GM18517 (cell line): ENCODE measurements around the gene ZNF268.
"Not testable (repeated sequence)": the region's sequence is repeated elsewhere in the genome, so short reads cannot be mapped to it uniquely, and the experiment has no call there.

ENCODE experiments used
- ATAC-seq: cut with Tn5 transposase; IDR thresholded peaks from one replicate; pipeline ENCODE4 v1.9.1; 2021; ENCODE audit warnings: mild to moderate bottlenecking, moderate library complexity; ENCODE audit not compliant: unreplicated experiment

The ZNF268 gene

DNA sequence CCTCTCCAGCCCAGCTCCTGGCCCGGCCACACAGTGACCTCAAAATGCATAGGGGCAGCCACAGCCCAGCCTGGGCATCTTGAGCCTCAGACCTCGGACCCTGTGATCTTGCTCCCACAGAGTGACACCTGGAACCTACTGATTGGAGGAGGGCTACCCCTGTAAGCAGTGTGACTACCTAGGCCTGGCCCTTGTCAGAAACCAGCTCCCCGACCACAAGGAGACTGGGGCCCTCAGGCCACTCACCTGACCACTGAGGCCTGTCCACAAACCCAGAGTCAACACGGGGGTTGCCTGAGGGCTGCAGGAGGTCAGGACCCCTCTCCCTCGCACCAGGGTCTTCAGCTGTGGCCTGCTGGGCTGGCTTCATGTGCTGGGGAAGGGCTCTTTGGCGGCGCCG lies 45.4 kb downstream of the ZNF268 start:
- no peak for ATAC-seq

DNA sequence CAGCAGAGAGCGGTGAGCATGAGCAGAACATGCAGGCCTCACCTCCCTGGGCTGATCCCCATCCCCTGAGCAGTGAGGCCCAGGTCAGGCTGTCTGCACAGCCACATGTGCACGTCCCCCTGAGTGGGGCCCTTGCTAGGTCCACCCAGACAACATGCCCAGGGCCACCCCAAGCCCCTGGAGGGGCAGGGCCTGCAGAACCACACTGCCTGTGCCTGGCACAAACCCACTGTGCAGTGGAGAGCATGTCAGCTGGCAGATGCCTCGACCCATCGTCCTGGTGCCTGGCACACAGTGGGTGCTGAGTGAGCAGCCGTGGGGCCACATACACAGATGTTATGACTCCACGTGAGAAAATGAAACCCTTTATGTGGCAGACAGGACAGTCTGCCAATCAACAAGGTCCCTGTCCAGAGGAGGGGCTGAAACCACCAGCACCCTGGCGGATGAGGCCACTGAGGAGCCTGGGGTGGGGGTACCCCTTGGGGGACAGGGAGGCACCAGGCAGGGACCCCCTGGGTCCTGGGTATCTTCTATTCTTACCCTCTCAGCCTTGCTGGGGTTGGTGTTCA lies 46.1 kb downstream of the ZNF268 start:
- ATAC-seq, result no peak

DNA sequence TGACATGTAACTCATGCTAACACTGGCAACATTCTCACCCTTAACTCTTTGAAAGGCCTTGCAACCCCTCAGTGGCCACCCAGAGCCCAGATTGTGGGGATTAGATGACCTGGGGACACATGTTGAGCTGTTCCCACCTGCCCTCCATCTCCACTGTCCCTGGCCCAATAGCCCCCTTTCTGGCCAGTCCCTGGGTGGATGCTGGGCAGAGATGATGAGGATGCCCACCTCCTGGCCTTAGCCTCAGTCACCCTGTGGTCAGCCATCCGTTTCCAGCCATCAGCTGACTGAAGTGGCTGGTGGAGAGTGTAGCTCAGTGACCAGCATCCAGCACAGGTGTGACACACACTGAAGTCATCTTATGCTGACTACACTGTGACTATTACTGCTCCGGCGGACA lies 49.7 kb downstream of the ZNF268 start:
- no peak for ATAC-seq

DNA sequence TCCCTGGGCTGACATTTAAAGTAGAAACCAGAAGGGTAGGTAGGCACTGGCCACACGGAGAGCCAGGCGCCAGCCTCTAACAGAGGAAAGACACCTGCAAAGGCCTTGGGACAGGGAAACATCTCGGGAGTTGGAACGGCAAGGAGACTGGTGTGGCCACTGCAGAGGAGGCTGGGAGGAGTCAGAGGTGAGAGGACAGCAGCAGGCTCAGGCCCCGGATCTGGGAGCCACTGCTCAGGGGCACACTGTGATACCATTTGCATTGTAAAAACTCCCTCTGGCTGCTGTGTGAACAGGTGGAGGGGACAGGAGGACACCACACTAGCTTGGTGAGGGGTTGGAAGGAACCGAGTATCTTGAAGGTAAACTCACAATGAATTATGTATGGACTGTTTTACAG lies 51.7 kb downstream of the ZNF268 start:
- no peak for ATAC-seq

DNA sequence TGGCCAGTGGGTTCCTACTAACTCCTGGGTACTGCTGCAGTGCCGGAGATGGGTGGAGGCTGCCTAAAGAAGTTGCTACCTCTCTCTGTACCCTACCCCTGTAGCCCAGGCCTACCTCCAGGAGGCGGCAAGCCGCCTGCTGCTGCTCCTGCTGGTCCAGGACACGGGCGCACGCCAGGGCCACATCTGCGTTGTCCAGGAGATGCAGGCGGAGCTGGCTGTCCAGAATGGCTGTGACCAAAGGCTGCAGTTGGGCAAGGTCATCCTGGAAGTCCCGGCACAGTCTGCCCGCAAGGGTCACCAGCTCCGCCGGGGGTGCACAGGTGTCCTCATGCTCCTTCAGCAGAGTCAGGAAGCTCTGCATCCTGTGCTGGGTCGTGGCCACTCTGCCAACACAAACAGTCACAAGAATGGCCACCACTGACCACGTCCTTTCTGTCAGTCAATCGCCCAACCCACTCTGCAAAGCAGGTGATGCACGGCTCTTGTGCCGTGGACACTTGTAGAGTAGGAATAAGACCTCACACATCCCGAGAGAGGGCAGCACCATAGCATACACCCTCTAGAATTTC lies 52.8 kb downstream of the ZNF268 start:
- no peak for ATAC-seq

DNA sequence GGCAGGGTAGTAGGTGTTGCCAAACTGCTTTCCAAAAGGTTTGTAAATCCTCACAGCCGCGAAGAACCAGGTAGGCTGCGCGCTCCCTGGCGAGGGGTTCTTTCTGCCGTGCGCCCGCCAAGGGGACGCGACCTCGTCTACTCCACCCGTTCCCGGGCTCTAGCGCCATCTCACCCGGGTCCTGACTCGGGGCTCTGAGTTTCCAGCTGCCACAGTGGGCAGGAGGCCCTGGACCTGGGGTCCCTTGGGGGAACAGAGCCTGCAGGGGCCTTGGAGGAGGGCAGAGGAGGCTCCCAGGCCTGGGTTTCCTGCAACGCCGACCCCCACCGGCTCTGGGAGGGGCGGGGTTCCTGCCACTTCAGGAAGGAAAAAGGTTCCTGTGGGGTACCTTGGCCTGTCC lies 53.7 kb downstream of the ZNF268 start:
- ATAC-seq, result no peak

DNA sequence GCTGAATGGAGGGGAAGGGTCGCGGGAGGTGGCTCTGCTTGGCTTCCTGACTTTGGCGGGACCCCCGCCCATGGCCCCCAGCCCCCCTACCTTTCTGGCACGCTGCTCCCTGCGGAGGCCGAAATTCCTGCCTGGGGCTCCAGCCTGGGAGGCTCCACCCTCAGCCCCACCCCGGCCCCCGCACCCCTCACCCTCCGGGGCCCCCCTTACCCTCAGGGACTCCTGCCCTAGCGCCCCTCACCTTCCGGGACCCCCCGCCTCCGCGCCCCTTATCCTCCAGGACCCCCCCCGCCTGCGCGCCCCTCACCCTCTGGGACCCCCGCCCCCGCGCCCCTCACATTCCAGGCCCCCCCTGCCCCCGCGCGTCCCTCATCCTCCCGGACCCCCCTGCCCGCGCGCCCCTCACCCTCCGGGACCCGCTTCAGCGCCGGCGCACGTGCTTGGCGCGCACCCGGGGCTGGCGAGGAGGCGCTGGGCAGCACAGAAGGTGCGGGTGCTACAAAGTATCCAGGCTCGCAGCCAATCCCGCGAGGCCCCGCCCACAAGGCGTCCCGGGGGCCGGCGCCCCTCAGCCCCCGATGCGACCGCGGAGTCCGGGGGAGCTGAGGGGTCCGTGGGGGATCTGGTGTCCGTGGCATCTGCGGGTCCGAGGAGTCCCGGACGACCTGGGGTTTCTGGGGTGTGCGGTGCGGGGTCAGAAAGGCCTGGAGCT lies 54.3 kb downstream of the ZNF268 start, which contains the start of gene ANHX:
ANHX (minus strand) TSS at position 477 of the 712 bp plus-strand sequence. CDS start 1,521 bp downstream, outside the sequence.
- no peak for ATAC-seq

DNA sequence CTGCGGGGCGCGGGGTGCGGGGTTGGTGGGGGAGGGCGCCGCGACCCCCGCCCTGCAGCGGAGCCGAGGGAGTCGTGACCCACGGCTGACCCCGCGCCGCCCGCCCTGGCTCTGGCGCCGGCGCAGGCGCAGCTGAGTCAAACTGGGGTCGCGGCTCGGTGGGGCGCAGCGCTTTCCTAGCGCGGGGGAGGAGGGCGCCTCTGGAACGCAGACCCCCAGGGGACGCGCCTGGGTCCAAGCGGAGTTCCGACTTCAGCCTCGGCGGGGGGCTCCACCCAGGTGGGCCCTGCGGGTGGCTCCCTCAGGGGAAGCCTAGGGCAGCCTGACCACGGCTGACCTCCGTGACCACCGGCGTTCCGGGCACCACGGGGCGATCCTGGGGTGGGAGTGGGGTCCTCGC lies 54.8 kb downstream of the ZNF268 start:
- no peak for ATAC-seq

DNA sequence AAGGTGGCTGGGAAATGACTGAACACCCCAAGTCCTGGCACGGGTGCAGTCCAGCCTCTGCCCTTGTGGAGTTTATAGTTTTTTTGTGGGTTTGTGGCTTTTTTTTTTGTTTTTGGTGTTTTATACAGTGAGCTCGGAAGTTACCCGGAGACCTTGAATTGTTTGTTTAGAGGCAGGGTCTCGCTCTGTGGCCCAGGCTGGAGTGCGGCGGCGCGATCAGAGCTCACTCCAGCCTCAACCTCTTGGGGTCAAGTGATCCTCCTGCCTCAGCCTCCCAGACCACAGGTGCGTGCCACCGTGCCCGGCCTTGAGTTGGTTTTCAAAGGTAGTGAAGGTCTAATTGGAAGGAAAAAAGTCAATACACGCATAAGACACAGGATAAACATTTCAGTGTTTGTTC lies 55.3 kb downstream of the ZNF268 start:
- ATAC-seq, result no peak

DNA sequence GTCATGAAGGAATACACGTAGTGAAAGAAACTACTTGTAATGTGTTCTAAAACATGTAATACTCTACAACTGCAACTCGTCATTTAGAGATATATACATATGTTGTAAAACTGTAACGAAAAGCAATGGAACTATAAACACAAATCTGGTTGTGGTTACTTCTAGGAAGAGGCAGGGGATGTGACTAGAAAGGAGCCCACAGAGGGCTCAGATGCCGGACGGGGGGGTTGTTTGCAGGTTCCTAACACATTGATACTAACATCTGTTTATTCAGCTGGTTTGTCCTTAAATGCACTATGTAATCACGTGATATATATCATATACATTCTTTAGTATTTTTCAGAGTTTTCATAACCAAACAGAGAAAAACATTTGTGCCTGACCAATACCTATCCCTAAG lies 70.4 kb downstream of the ZNF268 start:
- ATAC-seq, result no peak

DNA sequence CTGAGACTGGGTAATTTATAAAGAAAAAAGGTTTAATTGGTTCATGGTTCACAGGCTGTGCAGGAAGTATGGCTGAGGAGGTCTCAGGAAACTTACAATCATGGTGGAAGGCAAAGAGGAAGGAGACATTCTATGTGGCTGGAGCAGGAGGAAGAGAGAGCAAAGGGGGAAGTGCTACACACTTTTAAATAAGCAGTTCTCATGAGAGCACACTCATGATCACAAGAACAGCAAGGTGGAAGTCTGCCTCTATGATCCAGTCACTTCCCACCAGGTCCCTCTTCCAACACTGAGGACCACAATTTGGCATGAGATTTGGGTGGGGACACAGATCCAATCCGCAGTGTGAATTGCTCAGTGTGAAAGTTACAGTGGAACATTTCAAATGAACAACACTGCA lies 74.5 kb downstream of the ZNF268 start:
- not testable (repeated sequence) for ATAC-seq

DNA sequence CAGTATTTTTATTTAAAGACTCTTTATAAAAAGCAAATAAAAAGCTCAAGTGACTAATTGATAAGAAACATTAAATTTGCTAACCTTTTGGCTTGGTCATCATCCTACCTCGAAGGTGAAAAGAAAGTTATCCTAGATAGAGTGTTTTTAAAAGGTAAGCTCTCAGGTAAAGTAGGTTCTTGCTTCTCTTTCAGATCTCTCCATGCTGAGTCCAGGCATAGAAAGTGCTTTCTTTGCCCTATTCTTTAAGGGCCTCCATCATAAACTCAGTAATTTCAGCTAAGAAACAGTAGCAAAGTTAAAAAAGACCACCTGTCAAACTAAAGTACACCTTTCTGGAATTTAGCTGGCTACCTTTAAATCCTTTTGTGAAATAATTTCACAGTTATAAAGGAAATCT lies 75.0 kb downstream of the ZNF268 start:
- ATAC-seq, result no peak

DNA sequence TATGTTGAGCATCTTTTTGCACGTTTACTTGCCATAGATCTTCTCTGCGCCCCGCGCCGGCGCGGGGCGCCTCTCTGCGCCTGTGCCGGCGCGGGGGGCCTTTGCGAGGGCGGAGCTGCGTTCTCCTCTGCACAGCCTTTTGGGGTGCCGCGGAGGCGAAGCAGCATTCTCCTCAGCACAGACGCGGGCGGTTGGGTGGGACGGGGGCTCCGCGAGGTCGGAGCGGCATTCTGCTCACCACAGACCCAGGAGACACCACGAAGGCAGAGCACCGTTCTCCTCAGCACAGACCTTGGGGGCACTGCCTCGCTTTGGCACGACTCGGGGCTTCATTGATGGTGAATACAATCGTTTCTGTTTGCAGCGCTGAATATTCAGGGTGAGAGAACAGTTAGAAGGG lies 82.9 kb downstream of the ZNF268 start:
- no peak for ATAC-seq
